Measurements from ENCODE around the gene RELN. TPM values are rescaled to one million over a fixed set of nuclear protein-coding genes. Genes with fewer than 3 reads are reported as not detected.

The RELN gene
- total and polyA plus RNA-seq, 9 of the 15 experiments (the other 6 are each of a cell fraction or from before 2014, with no cell fraction given): 12.9 to 43.2 (median 18.1) TPM

GRCh38 chr7:103813970-103814369 lies 175.5 kb downstream of the RELN start:
- BruUV-seq (replicated peaks): no TSS peak

More at GRCh38 chr7:103813970-103814369, 175.5 kb downstream of the RELN start:
- H4K20me1 ChIP-seq (replicated peaks; ENCODE audit: control insufficient read depth, insufficient read depth, low read length): no peaks in the 10 kb centered on the region
- no peak overlapping the region for H3K4me2 ChIP-seq (ENCODE audit: insufficient read depth, low read length)
- in situ Hi-C loops (cut with MboI) (no loop called here), intact Hi-C loops (cut with micrococcal nuclease) (no loop called here)
- no peak overlapping the region for H2AFZ ChIP-seq (ENCODE audit: low read depth, low read length)
- DNase-seq (ENCODE audit: extremely low read depth in 1 of 4, low spot score in 3 of 4) (no peak), ATAC-seq (no peak), FAIRE-seq (no peak)
- H3K4me3 ChIP-seq: no peak overlapping the region
- H3K27me3 ChIP-seq (ENCODE audit: control insufficient read depth in 2 of 2, insufficient read depth in 2 of 2, low read length in 2 of 2): no peaks in the 10 kb centered on the region
- WGBS (ENCODE audit: insufficient coverage, low coverage, missing lambda C conversion rate): 60% methylated on average over 2 of the region's 2 CpGs
- no peaks in the 10 kb centered on the region for H3K79me2 ChIP-seq (ENCODE audit: control insufficient read depth, insufficient read depth, low read length)
- H3K9me1 ChIP-seq (ENCODE audit: control insufficient read depth, insufficient read depth, low read length): no peaks in the 10 kb centered on the region
- ChIA-PET CTCF (ENCODE audit: low intra/inter-chr PET ratio) (no interaction called here), POLR2A (no interaction called here)
- H3K9me3 ChIP-seq (replicated peaks; ENCODE audit: control insufficient read depth, insufficient read depth, low read depth, low read length): no peaks in the 10 kb centered on the region
- H3K27ac ChIP-seq (ENCODE audit: extremely low read depth, low read depth, low read length): no peak overlapping the region
- no peaks in the 10 kb centered on the region for H3K36me3 ChIP-seq (ENCODE audit: control insufficient read depth, insufficient read depth, low read length)
- H3K4me1 ChIP-seq (replicated peaks in 1 of 2; ENCODE audit: control insufficient read depth in 2 of 2, insufficient read depth in 2 of 2, low read length in 2 of 2): peaks cover 16 to 22% of the 10 kb centered on the region in 2 experiments; a peak in 4 of 5 replicates
- no peak overlapping the region for H3K9ac ChIP-seq (ENCODE audit: insufficient read depth in 1 of 2, low read depth in 2 of 2, low read length in 2 of 2)
- TF ChIP-seq RBFOX2 (IDR thresholded peaks at IDR 0.05; ENCODE audit: low read depth, low read length) (no peak), SRF (CRISPR knock-in tag; IDR thresholded peaks at IDR 0.05) (no peak), BCOR (IDR thresholded peaks at IDR 0.05) (peak; percentile 52; the same call in 1 of the 2 replicates), RBM25 (IDR thresholded peaks at IDR 0.05; ENCODE audit: low read depth, low read length, severe bottlenecking) (peak; percentile 78), KDM1A (IDR thresholded peaks at IDR 0.05) (peak; percentile 26 to 28; a peak in 1 of 4 replicates), CREB3L1 (IDR thresholded peaks at IDR 0.05; ENCODE audit: borderline replicate concordance, low read depth) (no peak), SOX6 (IDR thresholded peaks at IDR 0.05) (no peak), CC2D1A (IDR thresholded peaks at IDR 0.05) (no peak), PHF8 (IDR thresholded peaks at IDR 0.05; ENCODE audit: borderline replicate concordance, low read length) (no peak)
